Activated naive CD4-positive, alpha-beta T cell (primary cell): ENCODE results near the gene ATG9B.

ENCODE experiments used
- DNase-seq, 4 experiments: peaks; one replicate each; lab custom pipeline; 2025; lab: John Stamatoyannopoulos, UW

Gene ATG9B, protein sequence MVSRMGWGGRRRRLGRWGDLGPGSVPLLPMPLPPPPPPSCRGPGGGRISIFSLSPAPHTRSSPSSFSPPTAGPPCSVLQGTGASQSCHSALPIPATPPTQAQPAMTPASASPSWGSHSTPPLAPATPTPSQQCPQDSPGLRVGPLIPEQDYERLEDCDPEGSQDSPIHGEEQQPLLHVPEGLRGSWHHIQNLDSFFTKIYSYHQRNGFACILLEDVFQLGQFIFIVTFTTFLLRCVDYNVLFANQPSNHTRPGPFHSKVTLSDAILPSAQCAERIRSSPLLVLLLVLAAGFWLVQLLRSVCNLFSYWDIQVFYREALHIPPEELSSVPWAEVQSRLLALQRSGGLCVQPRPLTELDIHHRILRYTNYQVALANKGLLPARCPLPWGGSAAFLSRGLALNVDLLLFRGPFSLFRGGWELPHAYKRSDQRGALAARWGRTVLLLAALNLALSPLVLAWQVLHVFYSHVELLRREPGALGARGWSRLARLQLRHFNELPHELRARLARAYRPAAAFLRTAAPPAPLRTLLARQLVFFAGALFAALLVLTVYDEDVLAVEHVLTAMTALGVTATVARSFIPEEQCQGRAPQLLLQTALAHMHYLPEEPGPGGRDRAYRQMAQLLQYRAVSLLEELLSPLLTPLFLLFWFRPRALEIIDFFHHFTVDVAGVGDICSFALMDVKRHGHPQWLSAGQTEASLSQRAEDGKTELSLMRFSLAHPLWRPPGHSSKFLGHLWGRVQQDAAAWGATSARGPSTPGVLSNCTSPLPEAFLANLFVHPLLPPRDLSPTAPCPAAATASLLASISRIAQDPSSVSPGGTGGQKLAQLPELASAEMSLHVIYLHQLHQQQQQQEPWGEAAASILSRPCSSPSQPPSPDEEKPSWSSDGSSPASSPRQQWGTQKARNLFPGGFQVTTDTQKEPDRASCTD

DNA sequence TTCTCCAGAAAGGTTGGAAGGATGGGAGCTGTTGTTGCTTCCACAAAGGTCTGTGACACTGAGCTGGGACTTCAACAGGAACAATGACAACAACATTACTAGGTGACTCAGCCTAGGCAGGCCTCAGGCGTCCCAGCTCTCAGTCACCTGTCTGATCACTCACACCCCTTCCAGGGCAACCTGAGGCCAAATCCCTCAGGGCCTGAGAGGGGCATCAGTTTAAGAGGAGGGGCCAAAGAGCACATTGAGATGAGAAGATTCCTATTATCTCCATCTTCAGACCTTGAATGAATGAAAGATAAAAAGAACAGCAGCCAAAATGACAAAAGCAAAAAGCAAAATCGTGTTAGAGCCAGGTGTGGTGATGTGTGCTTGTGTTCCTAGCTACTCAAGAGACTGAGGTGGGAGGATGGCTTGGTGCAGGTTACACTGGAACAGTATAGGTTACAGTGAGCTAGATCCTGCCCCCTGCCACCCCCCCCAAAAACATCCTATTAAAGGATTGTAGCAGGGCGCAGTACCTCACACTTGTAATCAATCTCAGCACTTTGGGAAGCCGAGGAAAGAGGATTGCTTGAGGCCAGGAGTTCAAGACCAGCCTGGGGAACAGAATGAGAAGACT is at the start of gene ATG9B:
Gene ATG9B, minus strand, starts transcription at position 60 of the 622 bp plus-strand sequence. CDS start 71 bp downstream, outside the sequence.
- DNase-seq, result no peak

DNA sequence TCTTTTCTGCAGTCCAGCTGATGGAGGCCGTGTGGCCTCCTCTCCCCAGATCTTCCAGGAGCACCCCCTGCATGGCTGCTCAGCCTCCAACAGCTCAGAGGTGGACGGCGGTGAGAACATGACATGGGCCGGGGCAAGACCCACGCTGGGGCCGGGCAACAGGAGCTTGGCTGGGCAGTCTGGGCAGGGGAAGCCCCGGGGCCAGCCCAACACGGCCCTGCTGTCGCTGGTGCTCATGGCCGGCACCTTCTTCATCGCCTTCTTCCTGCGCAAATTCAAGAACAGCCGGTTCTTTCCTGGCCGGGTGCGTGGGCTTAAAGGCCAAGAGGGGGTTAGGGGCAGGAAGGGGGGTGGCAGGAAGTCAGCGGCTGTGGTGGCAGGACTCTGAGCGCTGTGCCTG is 49.7 kb upstream of the ATG9B start:
- DNase-seq, result no peak

DNA sequence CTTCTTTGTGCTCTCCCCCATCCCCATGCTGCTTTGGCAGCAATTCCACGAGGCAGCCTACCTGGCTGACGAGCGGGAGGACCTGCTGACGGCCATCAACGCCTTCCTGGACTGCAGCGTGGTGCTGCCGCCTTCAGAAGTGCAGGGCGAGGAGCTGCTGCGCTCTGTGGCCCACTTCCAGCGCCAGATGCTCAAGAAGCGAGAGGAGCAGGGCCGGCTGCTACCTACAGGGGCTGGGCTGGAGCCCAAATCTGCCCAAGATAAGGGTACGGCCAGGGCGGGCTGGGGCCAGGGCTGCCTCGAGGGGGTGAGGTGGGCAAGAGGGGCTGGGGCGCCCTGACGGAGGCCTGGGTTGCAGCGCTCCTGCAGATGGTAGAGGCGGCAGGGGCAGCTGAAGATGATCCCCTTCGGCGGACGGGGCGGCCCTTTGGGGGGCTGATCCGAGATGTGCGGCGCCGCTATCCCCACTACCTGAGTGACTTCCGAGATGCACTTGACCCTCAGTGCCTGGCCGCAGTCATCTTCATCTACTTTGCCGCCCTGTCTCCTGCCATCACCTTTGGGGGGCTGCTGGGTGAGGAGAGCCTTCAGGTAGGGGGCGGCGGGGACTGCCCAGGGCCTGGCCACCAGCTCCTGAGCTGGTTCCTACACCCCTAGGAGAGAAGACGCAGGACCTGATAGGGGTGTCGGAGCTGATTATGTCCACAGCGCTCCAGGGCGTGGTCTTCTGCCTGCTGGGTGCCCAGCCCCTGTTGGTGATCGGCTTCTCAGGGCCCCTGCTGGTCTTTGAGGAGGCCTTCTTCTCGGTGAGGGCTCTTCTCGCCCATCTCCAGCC is 47.0 kb upstream of the ATG9B start:
- no peak for DNase-seq

DNA sequence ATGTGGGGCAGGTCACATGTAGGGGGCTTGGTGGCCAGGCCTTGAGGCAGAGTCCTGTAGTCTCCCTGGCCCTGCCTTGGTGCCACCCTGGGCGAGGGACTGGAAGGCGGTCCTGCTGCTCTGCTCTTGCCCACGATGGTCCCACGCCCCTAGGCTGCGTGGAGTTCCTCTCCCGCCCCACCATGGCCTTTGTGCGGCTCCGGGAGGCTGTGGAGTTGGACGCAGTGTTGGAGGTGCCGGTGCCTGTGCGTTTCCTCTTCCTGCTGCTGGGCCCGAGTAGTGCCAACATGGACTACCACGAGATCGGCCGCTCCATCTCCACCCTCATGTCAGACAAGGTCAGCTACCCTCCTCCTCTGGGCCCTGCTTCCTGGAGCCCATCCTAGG is 46.3 kb upstream of the ATG9B start:
- DNase-seq, result no peak

DNA sequence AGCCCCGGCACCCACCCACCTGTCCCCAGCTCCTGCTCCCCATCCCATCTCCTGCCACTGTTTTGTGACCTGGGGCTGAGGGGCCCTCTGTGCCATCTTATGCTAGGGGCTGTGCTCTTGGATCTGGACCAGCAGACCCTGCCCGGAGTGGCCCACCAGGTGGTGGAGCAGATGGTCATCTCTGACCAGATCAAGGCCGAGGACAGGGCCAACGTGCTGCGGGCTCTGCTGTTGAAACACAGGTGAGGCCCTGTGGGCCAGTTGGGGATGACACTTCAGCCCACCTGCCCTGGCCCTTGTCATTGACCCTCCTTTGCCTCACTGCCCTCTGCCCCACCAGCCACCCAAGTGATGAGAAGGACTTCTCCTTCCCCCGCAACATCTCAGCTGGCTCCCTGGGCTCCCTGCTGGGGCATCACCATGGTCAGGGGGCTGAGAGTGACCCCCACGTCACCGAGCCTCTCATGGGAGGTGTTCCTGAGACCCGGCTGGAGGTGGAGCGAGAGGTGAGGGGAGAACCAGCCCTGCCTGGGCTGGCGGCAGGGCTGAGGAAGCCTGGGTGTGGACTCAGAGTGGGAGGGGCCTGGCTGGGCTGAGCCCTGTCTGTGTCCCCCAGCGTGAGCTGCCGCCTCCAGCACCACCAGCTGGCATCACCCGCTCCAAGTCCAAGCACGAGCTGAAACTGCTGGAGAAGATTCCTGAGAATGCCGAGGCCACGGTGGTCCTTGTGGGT is 45.7 kb upstream of the ATG9B start:
- no peak for DNase-seq

DNA sequence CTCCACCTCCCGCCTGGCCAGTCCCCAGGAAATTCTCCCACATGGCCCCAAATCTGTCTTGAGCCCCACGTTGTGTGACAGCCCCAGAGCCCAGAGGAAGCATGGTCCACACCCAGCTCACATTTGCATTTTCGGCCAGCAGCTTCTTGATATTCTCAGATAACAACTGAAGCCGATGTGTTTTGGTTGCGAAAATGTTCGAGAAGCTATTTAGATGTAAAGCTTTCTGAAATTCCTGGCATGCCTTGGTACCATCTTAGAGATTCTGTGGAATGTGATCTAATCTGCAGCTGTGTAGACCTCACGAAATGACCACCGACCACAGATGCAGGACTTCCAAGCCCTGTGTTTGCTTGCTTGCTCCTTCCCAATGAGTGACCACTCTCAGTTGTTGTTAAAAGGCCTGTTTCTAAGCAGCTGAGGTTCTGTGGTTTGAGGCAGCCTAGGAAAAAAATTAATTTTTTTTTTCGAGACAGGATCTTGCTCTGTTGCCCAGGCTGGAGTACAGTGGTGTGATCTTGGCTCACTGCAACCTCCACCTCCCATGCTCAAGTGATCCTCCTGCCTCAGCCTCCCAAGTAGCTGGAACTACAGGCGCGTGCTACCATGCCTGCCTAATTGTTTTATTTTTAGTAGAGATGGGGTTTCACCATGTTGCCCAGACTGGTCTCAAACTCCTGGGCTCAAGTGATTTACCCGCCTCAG is 43.9 kb upstream of the ATG9B start:
- DNase-seq, result no peak

DNA sequence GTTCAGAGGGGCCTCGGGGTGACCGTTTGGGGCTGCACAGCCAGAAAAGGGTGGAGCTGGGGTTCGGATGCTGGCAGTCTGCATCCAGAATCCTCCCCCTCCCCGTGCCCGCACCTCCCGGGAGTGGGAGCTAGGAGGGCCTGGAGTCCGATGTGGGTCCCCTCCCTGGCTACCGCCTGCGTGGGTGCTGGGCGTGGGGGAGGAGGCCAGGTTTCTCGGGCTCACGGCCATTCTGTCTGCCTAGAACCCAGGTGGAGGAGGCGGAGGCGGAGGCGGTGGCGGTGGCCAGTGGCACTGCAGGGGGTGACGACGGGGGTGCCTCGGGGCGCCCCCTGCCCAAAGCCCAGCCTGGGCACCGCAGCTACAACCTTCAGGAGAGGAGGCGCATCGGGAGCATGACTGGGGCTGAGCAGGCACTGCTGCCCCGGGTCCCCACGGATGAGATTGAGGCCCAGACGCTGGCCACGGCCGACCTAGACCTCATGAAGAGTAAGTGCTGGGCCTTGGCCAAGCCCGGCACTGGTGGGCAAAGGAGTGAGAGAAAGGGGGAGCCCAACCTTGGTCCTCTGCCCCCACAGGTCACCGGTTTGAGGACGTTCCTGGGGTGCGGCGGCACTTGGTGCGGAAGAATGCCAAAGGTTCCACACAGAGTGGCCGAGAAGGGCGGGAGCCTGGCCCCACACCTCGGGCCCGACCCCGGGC is 42.1 kb upstream of the ATG9B start:
- no peak for DNase-seq

DNA sequence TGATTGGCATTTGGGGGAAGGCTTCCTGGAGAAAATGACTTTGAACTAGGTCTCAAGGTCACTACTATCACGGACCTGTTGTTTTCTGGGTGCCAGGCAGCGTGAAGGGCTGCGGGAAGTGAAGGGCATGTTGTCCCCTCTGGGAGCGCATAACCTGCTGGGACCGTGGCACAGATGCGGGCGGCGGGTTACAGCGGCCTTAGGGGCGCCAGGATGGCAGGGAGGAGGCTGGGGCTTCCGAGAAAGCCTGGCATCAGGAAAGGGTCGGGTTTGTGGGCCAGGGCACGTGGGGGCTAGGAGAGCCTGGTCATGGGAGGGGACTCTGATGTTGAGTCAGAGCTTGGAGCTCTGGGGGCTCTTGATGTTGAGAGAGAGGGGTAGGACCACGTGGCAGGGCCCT is 41.2 kb upstream of the ATG9B start:
- no peak for DNase-seq

DNA sequence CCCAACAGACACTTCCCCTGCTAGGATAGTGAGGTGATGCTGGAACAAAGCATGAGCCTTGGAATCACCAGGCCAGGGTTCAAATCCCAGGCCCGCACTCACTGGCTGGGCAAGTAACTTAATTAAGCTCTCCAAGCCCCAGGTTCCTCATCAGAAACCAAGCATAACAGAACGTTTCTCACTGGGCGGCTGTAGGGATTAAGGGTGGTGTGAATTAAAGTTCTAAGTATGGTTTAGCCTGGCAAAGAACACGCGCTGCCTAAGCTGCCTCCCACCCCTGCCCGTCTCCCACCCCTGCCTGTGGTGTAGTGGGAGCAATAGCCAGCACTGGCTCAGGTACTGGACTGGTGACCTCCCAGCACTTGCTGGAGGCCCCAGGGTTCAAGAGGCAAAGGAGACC is 40.7 kb upstream of the ATG9B start:
- no peak for DNase-seq

DNA sequence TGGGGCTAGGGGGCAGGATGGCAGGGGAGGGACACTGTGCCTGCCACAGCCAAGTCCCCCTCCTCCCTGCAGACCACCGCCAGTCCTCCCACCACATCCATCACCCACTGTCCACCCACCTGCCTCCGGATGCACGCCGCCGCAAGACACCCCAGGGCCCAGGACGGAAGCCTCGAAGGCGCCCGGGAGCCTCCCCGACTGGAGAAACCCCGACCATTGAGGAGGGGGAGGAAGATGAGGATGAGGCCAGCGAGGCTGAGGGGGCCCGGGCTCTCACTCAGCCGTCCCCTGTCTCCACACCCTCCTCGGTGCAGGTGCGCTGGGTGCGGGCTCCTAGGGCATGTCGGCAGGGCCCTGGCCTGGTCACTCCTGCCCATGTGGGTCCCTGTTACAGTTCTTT is 40.2 kb upstream of the ATG9B start:
- no peak for DNase-seq

DNA sequence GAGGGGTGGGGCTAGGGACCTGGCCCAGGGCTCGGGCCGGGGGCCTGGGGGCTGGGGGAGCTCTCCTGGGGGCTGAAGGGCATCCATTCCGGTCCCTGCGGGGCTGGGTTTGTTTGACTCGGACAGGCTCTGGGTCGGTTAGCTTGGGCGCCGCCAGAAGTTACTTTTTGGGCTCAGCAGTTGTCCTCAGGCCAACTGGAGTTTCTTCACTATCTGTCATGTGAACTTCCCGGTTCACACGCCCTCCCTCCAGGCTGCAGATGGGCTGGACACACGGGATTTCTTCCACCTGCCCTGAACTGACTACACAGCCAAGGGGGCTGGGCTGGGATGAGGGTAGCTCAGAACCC is 38.9 kb upstream of the ATG9B start:
- no peak for DNase-seq

DNA sequence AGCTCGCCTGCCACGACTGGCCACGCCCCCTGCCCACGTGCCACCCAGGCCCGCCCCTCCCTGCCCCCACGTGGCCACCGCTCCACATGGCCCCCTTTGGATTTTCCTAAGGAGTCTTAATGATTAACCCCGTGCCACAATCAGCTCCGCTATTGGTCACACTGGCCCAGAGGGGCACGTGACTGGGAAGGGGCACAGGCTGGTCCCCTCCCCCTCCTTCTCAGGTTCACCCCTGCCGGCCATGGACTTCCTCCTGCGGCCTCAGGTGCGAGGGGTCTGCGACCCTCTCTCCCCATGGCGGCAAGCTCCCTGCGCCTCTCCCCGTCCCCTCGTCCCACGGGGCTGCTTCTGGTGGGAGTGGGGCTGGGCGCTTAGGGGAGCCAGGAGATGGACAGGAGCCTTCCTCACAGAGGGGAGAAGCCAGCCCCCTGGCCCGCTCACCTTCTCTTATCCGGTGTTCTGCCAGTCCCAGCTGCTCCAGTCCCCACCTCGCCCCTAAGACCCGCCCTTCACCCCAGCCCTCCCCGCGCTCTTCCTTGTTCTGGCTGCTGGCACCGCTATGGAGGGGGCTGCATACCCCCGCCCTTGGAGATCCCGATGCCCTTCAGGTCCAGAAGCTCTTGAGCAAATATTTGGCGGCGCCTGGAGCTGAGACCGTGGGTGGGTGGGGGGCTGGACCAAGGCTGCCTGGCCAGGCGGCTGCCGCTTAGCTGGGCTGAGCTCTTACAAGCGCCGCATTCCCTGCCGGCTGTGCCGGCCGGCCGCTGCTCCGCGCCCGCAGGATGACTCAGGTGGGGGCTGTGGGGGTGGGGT is 38.3 kb upstream of the ATG9B start:
- no peak for DNase-seq

DNA sequence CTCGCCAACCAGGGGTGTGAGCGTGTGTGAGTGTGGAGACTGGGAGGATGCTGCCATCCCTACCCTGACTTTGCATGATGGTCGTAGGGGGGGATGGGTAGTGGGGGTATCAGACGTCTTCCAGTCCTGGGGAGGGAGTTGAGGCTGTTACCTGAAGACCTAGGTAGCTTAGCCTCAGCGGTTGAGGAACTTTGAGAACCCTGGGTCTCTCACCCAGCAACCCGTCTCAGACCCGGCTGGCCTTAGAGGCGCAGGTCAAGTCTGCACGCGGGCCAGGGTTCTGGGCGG is 37.8 kb upstream of the ATG9B start:
- DNase-seq, result no peak

DNA sequence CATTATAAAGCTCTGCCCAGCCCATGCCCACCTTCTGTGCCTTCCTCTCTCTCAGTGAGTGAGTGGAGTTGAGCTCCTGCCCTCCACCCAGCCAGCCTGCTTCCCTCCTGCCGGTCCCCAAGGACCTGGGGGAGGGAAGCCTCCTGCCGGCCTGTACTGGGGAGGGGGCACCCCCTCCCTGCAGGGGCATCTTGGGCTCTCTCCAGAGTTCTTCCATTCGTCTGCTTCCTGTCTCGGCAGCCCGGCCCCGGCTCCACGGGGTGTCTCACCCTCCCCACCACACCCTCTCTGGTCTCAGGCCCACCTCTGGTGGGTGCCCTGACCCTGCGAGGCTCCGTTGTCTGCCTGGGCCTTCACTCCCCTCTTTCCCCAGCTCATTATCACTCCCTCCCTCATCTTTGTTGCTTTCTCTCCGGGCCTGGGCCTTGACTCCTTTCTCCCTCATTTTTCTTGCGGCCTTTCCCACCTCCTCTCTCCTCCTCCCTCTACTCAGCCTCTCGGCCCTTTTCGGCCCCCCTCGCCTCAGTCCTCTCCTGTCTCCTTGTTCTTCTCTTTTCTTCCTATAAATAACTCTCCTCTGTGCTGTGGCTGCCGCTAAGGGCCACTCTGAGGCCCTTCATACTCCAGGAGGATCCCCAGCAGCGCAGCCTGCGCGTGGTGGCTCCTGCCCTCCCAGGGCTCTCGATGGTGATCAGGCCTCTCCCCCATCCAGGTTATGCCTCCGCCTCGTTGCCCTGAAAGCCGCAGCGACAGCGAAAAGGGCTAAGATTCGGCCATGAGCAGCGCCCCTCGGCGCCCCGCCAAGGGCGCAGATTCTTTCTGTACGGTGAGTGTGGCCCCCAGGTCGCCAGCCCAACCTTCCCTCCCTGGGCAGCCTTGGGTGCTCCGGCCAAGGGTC is 37.2 kb upstream of the ATG9B start:
- no peak for DNase-seq

DNA sequence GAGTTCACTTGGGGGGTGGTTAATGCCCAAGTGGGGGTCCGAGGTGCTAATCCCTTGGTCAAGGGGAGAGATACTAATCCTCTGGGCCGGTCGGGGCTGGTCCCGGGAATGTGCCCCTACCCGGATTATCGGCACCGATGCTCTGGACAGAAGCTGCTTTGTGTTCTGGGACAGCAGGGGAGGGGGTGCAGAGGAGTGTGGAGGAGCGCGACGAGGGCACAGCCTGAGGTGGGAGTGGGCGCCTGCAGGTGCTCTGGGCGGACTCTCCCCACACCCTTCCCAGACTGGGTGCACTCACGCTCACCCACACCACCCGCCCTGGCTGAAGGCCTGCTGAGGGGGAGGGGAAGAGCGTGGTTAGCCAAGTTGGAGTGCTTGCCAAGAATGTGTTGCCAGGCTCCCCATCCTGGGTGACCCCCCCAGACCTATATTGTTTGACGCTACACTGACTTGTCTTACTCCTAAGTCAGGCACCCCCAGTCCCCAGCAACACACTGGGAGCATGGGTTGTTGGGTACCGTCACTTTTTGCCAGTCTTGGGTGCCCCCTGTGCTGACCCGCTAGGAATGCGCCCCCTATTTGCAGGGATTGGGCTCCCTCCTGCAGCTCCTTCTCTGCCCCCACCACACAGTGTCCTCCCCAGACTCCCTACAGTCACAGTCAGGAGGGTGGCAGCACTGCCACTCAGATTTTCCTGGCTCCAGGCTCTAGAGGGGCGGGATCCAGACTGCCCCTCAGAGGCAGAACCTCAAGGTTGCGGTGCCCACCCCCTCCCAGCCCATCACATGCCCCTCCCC is 36.3 kb upstream of the ATG9B start:
- no peak for DNase-seq

DNA sequence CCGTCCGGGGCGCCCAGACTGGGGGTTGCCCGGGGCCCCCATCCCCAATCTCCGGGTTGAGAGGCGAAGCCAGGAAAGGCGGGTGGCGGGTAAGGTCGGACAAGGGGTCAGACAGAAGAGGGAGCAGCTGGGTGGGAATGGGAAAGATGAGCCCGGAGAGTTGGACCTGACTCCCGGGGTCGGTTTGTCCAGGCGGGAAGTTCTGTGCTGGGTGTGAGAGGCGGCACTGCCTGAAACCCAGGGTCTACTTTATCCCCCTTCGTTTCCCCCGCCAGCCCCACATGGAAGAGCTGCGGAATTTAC is 35.8 kb upstream of the ATG9B start:
- DNase-seq, result no peak

DNA sequence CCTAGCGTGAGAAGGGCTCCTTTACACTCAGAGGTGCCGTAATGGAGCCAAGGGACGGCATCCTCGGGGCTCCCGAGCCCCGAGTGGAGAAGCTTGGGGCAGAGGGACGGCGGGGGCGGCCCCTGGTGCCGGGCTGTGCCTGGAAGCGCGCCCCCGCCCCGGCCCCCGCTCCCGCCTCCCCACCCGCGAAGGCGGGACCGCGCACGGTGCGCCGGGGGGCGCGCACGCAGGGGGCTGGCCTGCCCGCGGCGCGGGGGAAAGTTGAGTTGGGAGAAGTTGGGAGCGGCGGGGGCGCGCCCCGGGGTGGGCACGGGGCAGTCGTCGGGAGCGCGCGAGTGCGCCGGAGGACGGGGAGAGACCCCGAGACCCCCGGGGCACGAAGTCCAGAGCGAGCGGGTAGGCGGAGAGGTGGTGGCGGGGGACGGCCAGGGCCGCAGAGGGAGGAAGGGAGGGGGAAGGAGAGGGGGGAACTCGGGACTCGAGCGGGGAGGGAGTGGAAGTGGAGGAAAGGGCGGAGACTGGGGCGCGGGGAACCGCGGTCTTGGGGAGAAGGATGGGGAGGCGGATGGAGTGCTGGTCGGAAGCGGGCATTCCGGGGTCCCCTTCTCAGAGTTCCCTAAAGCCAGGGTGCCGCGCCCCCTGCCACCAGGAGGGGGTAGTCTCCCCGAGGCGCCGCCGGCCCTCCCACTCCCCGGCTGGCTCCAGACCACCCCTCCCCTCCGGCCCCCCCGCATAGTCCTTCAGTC is 35.2 kb upstream of the ATG9B start, which contains the start of gene SLC4A2:
Gene SLC4A2, plus strand, starts transcription at position 223 of the 746 bp plus-strand sequence. CDS start 2,399 bp downstream, outside the sequence.
- DNase-seq, result peak; percentile 20 to 74 (median 28)
